GM13976 (cell line): ENCODE data around the gene GMEB2.
"Not testable (repeated sequence)": the region's sequence is repeated elsewhere in the genome, so short reads cannot be mapped to it uniquely, and the experiment has no call there.

Experiments
- DNase-seq: peaks from one replicate; pipeline ENCODE4 v3.0.0; 2012; ENCODE audit warnings: low spot score
- CTCF ChIP-seq: IDR thresholded peaks from 2 replicates; pipeline ENCODE4 v1.5.1; 2012; ENCODE audit warnings: borderline replicate concordance, mild to moderate bottlenecking; ENCODE audit not compliant: insufficient read depth; ENCODE audit errors: extremely low read depth, missing control alignments, control extremely low read depth
- in situ Hi-C: fragments of 300-500 bp; cut with MboI; formaldehyde crosslinking; loops from one replicate; pipeline ENCODE4 v1.12.0; 2022; ENCODE audit warnings: low sequenced_read_pairs, mixed read lengths, inconsistent platforms; ENCODE audit not compliant: unreplicated experiment

The GMEB2 gene

GRCh38 chr20:63563225-63563935 lies 63.5 kb downstream of the GMEB2 start:
- in situ Hi-C loops: no loop called here
- DNase-seq: no peak

GRCh38 chr20:63562461-63563224 lies 64.3 kb downstream of the GMEB2 start:
- no peak for DNase-seq
- in situ Hi-C loops: no loop called here
- TF ChIP-seq CTCF: no peak

More at GRCh38 chr20:63563225-63563935, 63.5 kb downstream of the GMEB2 start:
- no peak for TF ChIP-seq CTCF

GRCh38 chr20:63561624-63562396 lies 65.1 kb downstream of the GMEB2 start:
- in situ Hi-C loops: no loop called here
- TF ChIP-seq CTCF: no peak
- DNase-seq: no peak

GRCh38 chr20:63560856-63561609 lies 65.9 kb downstream of the GMEB2 start:
- in situ Hi-C loops: no loop called here
- DNase-seq: no peak
- TF ChIP-seq CTCF: no peak

GRCh38 chr20:63560333-63560805 lies 66.5 kb downstream of the GMEB2 start:
- no peak for TF ChIP-seq CTCF

GRCh38 chr20:63559485-63560332 lies 67.2 kb downstream of the GMEB2 start:
- in situ Hi-C loops, DNase-seq: not testable (repeated sequence)

More at GRCh38 chr20:63560333-63560805, 66.5 kb downstream of the GMEB2 start:
- in situ Hi-C loops: no loop called here
- no peak for DNase-seq
